HEK293 (cell line): ENCODE results near the gene SLC16A5.

Source experiments
- CTCF ChIA-PET: fragments of 350-600 bp; formaldehyde crosslinking; extraction: SDS; loops from one replicate; lab custom pipeline; 2021; ENCODE audit warnings: antibody characterized with exemption; lab: Yijun Ruan, JAX
- POLR2A ChIA-PET: fragments of 300-600 bp; formaldehyde crosslinking; extraction: SDS; loops from one replicate; lab custom pipeline; 2020; ENCODE audit warnings: antibody characterized with exemption, inconsistent platforms; lab: Yijun Ruan, JAX
- H3K27ac ChIP-seq: fragments of 200-500 bp; sonication (Bioruptor generic); 2 replicates; pipeline ENCODE4 v1.5.1; 2014; ENCODE audit warnings: low read depth, low read length, control low read depth, inconsistent platforms; ENCODE audit errors: extremely low read depth
- H3K36me3 ChIP-seq, 2 experiments: fragments of 200-500 bp in 1 of 2; sonication (Bioruptor generic) in 1 of 2; 1 replicate in 1 of 2; 2 replicates in 1 of 2; pipeline ENCODE4 v1.5.1; 2014 to 2017; ENCODE audit warnings: inconsistent platforms in 2 of 2, low read length in 2 of 2; ENCODE audit not compliant: control insufficient read depth in 2 of 2, insufficient read depth in 1 of 2
- H3K4me1 ChIP-seq: fragments of 200-500 bp; sonication (Bioruptor generic); 2 replicates; pipeline ENCODE4 v1.5.1; 2014; ENCODE audit warnings: mild to moderate bottlenecking, low read length, inconsistent platforms; ENCODE audit not compliant: control insufficient read depth, insufficient read depth
- H3K4me3 ChIP-seq: 2 replicates; pipeline ENCODE4 v1.5.1; 2011; ENCODE audit warnings: low read depth, mild to moderate bottlenecking, control low read depth, low read length, moderate library complexity
- H3K9me3 ChIP-seq: fragments of 200-500 bp; sonication (Bioruptor generic); 2 replicates; pipeline ENCODE4 v1.5.1; 2014; ENCODE audit warnings: low read depth, low read length, inconsistent platforms; ENCODE audit not compliant: control insufficient read depth, insufficient read depth
- GLIS2 ChIP-seq: fragments of 450-650 bp; formaldehyde crosslinking; IDR thresholded peaks from 2 replicates; pipeline ENCODE4 v1.5.1; 2016; ENCODE audit warnings: missing biosample characterization, missing genetic modification characterization
- TCF7L2 ChIP-seq: IDR thresholded peaks from 2 replicates; pipeline ENCODE4 v1.6.1; 2011; ENCODE audit warnings: low read depth, mild to moderate bottlenecking, inconsistent platforms, low read length, moderate library complexity, borderline replicate concordance
- ZBTB20 ChIP-seq: fragments of 450-650 bp; formaldehyde crosslinking; IDR thresholded peaks from 2 replicates; pipeline ENCODE4 v1.5.1; 2016; ENCODE audit warnings: missing biosample characterization, missing genetic modification characterization
- ZEB2 ChIP-seq: fragments of 450-650 bp; formaldehyde crosslinking; IDR thresholded peaks from 2 replicates; pipeline ENCODE4 v1.5.1; 2016; ENCODE audit warnings: missing biosample characterization, missing genetic modification characterization
- ZIC2 ChIP-seq: fragments of 450-650 bp; formaldehyde crosslinking; IDR thresholded peaks from 2 replicates; pipeline ENCODE4 v1.5.1; 2016; ENCODE audit warnings: missing biosample characterization, missing genetic modification characterization
- ZNF10 ChIP-seq: fragments of 450-650 bp; formaldehyde crosslinking; IDR thresholded peaks from 2 replicates; pipeline ENCODE4 v1.5.1; 2017; ENCODE audit warnings: missing biosample characterization, missing genetic modification characterization
- ZNF335 ChIP-seq: fragments of 450-650 bp; formaldehyde crosslinking; conservative IDR thresholded peaks from 2 replicates; pipeline ENCODE4 v1.5.1; 2016; ENCODE audit warnings: missing biosample characterization, missing genetic modification characterization
- ZNF341 ChIP-seq: fragments of 450-650 bp; formaldehyde crosslinking; IDR thresholded peaks from 2 replicates; pipeline ENCODE4; 2016; ENCODE audit warnings: low read depth, missing biosample characterization, missing genetic modification characterization
- ZNF366 ChIP-seq: fragments of 450-650 bp; formaldehyde crosslinking; conservative IDR thresholded peaks from 2 replicates; pipeline ENCODE4 v1.5.1; 2016; ENCODE audit warnings: missing biosample characterization, missing genetic modification characterization
- TF ChIP-seq, protein P1 (sequence below): fragments of 450-650 bp; formaldehyde crosslinking; IDR thresholded peaks from 2 replicates; pipeline ENCODE4 v1.5.1; 2016; ENCODE audit warnings: missing biosample characterization, missing genetic modification characterization
- TF ChIP-seq, protein P2 (sequence below): fragments of 450-650 bp; formaldehyde crosslinking; IDR thresholded peaks from 2 replicates; pipeline ENCODE4 v1.5.1; 2016; ENCODE audit warnings: missing biosample characterization, missing genetic modification characterization
- TF ChIP-seq, protein P3 (sequence below): fragments of 450-650 bp; formaldehyde crosslinking; conservative IDR thresholded peaks from 2 replicates; pipeline ENCODE4 v1.5.1; 2016; ENCODE audit warnings: low read depth, missing biosample characterization, missing genetic modification characterization

SLC16A5 gene

DNA sequence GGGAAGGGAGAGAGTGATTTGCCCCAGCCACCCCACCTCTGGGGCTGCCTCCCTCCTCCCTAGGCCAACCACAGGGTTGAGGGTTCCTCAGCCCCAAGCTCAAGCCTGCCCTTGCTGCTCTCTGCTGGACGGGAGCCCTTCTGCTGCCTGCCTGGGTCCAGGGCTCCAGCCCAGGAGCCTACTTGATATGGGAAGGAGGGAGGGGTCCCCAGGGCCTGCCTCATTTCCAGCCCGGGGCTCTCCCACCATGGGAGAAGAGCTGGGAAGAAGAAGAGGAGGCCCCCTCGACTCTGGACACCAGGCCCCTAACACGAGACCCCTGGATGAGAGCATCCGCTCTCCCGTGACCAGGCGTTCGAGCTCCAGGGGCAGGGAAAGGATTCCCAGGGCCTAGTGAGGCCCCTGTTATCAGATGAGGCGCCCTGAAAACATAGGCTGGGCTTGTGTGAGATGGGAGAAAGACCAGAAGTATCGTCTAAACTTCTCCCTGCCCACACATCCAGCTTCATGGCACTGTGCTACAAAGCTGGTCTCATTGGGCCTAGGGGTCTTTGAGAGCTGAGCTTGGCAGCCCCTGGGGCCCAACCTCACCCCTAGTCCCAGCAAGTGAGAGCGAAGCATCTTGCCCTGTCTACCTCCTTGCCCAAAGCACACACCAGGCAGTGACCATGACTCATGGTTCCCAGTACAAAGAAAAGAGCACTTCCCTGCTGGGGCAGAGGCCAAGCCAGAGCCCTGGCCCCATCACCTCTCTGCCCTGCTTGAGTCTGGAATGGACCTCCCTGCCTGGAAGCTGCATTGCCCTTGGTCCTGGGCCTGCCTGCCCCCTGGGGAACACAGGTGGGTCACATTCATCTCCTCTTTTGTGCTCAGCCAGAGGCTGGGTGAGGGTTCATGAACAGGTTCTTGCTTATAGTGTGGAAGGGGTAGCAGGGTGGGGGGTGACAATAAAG lies 987 bp downstream of the SLC16A5 start:
- POLR2A ChIA-PET = interaction anchor here (0.7 to 1.2 kb wide), 3 partner anchors 13 to 64 kb away, joined by 3 to 7 read pairs (median 3); no protein-coding TSS in a partner anchor
- TF ChIP-seq, protein P1, sequence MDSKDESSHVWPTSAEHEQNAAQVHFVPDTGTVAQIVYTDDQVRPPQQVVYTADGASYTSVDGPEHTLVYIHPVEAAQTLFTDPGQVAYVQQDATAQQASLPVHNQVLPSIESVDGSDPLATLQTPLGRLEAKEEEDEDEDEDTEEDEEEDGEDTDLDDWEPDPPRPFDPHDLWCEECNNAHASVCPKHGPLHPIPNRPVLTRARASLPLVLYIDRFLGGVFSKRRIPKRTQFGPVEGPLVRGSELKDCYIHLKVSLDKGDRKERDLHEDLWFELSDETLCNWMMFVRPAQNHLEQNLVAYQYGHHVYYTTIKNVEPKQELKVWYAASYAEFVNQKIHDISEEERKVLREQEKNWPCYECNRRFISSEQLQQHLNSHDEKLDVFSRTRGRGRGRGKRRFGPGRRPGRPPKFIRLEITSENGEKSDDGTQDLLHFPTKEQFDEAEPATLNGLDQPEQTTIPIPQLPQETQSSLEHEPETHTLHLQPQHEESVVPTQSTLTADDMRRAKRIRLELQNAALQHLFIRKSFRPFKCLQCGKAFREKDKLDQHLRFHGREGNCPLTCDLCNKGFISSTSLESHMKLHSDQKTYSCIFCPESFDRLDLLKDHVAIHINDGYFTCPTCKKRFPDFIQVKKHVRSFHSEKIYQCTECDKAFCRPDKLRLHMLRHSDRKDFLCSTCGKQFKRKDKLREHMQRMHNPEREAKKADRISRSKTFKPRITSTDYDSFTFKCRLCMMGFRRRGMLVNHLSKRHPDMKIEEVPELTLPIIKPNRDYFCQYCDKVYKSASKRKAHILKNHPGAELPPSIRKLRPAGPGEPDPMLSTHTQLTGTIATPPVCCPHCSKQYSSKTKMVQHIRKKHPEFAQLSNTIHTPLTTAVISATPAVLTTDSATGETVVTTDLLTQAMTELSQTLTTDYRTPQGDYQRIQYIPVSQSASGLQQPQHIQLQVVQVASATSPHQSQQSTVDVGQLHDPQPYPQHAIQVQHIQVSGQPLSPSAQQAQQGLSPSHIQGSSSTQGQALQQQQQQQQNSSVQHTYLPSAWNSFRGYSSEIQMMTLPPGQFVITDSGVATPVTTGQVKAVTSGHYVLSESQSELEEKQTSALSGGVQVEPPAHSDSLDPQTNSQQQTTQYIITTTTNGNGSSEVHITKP (tag by site-specific recombination) = peak; percentile 50; the same call in 1 of the 2 replicates
- TF ChIP-seq TCF7L2 (no peak), ZBTB20 (tag by site-specific recombination) (peak; percentile 36; the same call in 1 of the 2 replicates), ZIC2 (tag by site-specific recombination) (peak; percentile 59), GLIS2 (tag by site-specific recombination) (0 out of 2 replicates have a peak, but pooled peaks have one; percentile 21)
- 0 out of 2 replicates have a peak, but pooled peaks cover 2% of the 10 kb centered on the region for H3K4me1 ChIP-seq
- CTCF ChIA-PET = interaction anchor here (0.6 to 1.5 kb wide), 4 partner anchors 14 to 44 kb away, joined by 3 to 5 read pairs (median 4); no protein-coding TSS in a partner anchor
- H3K36me3 ChIP-seq = no peaks in the 10 kb centered on the region
- no peak overlapping the region for H3K27ac ChIP-seq
- H3K4me3 ChIP-seq = no peak overlapping the region
- no peaks in the 10 kb centered on the region for H3K9me3 ChIP-seq

DNA sequence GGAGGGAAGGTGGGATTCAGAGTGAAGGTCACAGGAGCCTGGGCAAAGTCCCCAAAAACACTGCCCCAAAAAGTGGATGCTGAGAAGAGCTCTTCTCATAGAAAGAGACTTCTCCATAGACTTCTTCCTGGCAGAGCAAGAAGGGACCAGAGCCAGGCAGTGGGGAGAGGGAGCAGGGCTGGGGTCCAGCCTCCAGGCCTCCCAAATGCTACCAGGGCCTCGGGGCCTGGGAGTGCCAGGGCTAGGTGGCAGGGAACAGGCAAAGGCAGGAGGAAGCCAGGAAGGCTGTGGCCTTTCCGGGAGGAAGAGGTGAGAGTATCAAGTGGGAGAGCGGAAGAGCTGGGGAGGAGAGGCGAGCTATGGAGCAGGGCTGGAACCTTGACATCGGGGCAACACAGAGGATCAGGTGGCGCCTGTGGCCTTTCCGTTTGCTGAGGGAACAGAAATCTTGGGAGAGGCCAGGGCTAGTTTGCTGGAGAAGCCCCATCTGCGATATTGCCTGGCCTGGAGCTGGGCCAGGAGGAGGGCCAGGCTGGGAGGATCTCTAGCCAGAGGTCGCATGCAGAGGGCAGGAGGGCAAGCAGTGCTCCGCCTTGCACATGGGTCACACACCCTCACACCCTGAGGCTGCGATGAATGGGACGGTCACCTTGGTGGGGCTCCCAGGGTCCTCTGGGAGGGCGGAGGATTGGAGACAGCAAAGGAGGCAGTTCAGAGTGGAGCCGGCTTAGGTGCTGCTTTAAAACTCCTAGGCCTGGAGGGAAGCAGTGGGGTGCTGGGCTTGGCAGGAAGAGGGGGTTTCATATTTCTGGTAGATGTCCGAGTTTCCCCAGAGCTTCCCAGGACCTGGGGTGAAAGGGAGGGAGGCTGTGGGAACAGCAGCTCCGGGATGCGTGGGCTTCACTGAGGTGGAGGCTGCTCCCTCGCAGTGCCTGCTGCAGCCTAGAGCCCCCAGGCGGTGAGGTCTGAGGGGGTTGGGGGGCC lies 3.4 kb downstream of the SLC16A5 start:
- no peaks in the 10 kb centered on the region for H3K36me3 ChIP-seq
- peaks cover 2% of the 10 kb centered on the region; the same call in 1 of the 2 replicates for H3K4me1 ChIP-seq
- no peaks in the 10 kb centered on the region for H3K9me3 ChIP-seq
- H3K4me3 ChIP-seq = no peak overlapping the region
- ChIA-PET POLR2A (no interaction called here), CTCF (interaction anchor here (0.6 to 1.7 kb wide), 5 partner anchors 14 to 37 kb away, joined by 3 to 13 read pairs (median 5); no protein-coding TSS in a partner anchor)
- no peak overlapping the region for H3K27ac ChIP-seq
- no peak for TF ChIP-seq ZEB2 (tag by site-specific recombination)
- TF ChIP-seq ZNF366 = no peak
- peak; percentile 28; the same call in 1 of the 2 replicates for TF ChIP-seq ZIC2 (tag by site-specific recombination)
- TF ChIP-seq, protein P2, sequence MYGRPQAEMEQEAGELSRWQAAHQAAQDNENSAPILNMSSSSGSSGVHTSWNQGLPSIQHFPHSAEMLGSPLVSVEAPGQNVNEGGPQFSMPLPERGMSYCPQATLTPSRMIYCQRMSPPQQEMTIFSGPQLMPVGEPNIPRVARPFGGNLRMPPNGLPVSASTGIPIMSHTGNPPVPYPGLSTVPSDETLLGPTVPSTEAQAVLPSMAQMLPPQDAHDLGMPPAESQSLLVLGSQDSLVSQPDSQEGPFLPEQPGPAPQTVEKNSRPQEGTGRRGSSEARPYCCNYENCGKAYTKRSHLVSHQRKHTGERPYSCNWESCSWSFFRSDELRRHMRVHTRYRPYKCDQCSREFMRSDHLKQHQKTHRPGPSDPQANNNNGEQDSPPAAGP (tag by site-specific recombination) = 0 out of 2 replicates have a peak, but pooled peaks have one; percentile 51
- no peak for TF ChIP-seq ZNF10 (tag by site-specific recombination)
- TF ChIP-seq, protein P3, sequence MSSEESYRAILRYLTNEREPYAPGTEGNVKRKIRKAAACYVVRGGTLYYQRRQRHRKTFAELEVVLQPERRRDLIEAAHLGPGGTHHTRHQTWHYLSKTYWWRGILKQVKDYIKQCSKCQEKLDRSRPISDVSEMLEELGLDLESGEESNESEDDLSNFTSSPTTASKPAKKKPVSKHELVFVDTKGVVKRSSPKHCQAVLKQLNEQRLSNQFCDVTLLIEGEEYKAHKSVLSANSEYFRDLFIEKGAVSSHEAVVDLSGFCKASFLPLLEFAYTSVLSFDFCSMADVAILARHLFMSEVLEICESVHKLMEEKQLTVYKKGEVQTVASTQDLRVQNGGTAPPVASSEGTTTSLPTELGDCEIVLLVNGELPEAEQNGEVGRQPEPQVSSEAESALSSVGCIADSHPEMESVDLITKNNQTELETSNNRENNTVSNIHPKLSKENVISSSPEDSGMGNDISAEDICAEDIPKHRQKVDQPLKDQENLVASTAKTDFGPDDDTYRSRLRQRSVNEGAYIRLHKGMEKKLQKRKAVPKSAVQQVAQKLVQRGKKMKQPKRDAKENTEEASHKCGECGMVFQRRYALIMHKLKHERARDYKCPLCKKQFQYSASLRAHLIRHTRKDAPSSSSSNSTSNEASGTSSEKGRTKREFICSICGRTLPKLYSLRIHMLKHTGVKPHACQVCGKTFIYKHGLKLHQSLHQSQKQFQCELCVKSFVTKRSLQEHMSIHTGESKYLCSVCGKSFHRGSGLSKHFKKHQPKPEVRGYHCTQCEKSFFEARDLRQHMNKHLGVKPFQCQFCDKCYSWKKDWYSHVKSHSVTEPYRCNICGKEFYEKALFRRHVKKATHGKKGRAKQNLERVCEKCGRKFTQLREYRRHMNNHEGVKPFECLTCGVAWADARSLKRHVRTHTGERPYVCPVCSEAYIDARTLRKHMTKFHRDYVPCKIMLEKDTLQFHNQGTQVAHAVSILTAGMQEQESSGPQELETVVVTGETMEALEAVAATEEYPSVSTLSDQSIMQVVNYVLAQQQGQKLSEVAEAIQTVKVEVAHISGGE (tag by site-specific recombination) = no peak
- TF ChIP-seq ZNF341 (tag by site-specific recombination) = peak; percentile 93
- peak; percentile 47 for TF ChIP-seq GLIS2 (tag by site-specific recombination)
- 0 out of 2 replicates have a peak, but pooled peaks have one; percentile 14 for TF ChIP-seq ZNF335 (tag by site-specific recombination)
